CD4-positive, alpha-beta T cell (primary cell): ENCODE measurements around the gene LRRC46. TPM values are rescaled to one million over a fixed set of nuclear protein-coding genes. Genes with fewer than 3 reads are reported as not detected.

Source experiments
- ATAC-seq: fragments of 200-7000 bp; cut with Tn5 transposase; one replicate; pipeline ENCODE4 v1.10.0; 2022; ENCODE audit warnings: mild to moderate bottlenecking; ENCODE audit not compliant: poor library complexity
- CTCF ChIA-PET: fragments of 350-600 bp; sonication (Branson Sonifier 250); formaldehyde crosslinking; loops from one replicate; lab custom pipeline; 2021; ENCODE audit warnings: antibody characterized with exemption, inconsistent platforms; lab: Charles Lee
- POLR2A ChIA-PET: fragments of 350-600 bp; sonication (Branson Sonifier 250); formaldehyde crosslinking; loops from one replicate; lab custom pipeline; 2021; ENCODE audit warnings: antibody characterized with exemption, inconsistent platforms; lab: Charles Lee
- DNase-seq, 14 experiments: peaks; one replicate each; pipeline ENCODE4 v3.0.0-alpha.2; 2013 to 2020; ENCODE audit warnings: mixed read lengths in 2 of 14
- H3K27ac ChIP-seq, 2 donors: one replicate each; pipeline versions ENCODE4 v1.5.1 to v1.7.0; 2013; ENCODE audit warnings: low read length in 2 of 2, low read depth in 1 of 2, mild to moderate bottlenecking in 1 of 2
- H3K27me3 ChIP-seq, 2 experiments: 1 replicate in 1 of 2; 2 replicates in 1 of 2; pipeline versions ENCODE4 v1.6.1 to v1.7.0; 2013; ENCODE audit warnings: low read length in 2 of 2, control low read depth in 1 of 2, mild to moderate bottlenecking in 1 of 2, moderate library complexity in 1 of 2; ENCODE audit not compliant: insufficient read depth in 2 of 2, control insufficient read depth in 1 of 2
- H3K36me3 ChIP-seq: one replicate; pipeline ENCODE4 v1.6.1; 2013; ENCODE audit warnings: low read length, control low read depth; ENCODE audit not compliant: insufficient read depth
- H3K4me1 ChIP-seq: one replicate; pipeline ENCODE4 v1.6.1; 2013; ENCODE audit warnings: low read length, control low read depth; ENCODE audit not compliant: insufficient read depth
- H3K4me3 ChIP-seq: one replicate; pipeline ENCODE4 v1.5.1; 2013; ENCODE audit warnings: mild to moderate bottlenecking, low read length, moderate library complexity
- H3K9me3 ChIP-seq, 2 experiments: 1 replicate in 1 of 2; 2 replicates in 1 of 2; pipeline versions ENCODE4 v1.6.1 to v1.7.0; 2013; ENCODE audit warnings: low read length in 2 of 2, mild to moderate bottlenecking in 2 of 2, control low read depth in 1 of 2, moderate library complexity in 1 of 2; ENCODE audit not compliant: control insufficient read depth in 1 of 2, insufficient read depth in 1 of 2
- H3K27ac Mint-ChIP-seq: one replicate; pipeline ENCODE4 v1.8.0; 2020; ENCODE audit warnings: mixed read lengths
- H3K27me3 Mint-ChIP-seq: one replicate; pipeline ENCODE4 v1.8.0; 2021; ENCODE audit warnings: mixed read lengths
- H3K36me3 Mint-ChIP-seq: one replicate; pipeline ENCODE4 v1.8.0; 2021; ENCODE audit warnings: low read depth, mixed read lengths
- H3K4me1 Mint-ChIP-seq: one replicate; pipeline ENCODE4 v1.8.0; 2021; ENCODE audit warnings: low read depth, mixed read lengths
- H3K4me3 Mint-ChIP-seq: one replicate; pipeline ENCODE4 v1.8.0; 2020; ENCODE audit warnings: mild to moderate bottlenecking, mixed read lengths
- H3K9me3 Mint-ChIP-seq: one replicate; pipeline ENCODE4 v1.8.0; 2020; ENCODE audit warnings: mixed read lengths
- intact Hi-C, 2 experiments: fragments of 100-400 bp; cut with DNase I in 1 of 2; cut with micrococcal nuclease in 1 of 2; formaldehyde crosslinking; loops; one replicate each; pipeline versions ENCODE4 v1.15.1 to v1.9.0; 2023 to 2025; cut with DNase I, micrococcal nuclease
- total RNA-seq, 174 experiments: library from RNA in 2 of 174; stranded (reverse) in 2 of 174; gene quantifications; one replicate each; pipeline ENCODE4 v1.2.3 and lab custom pipeline; 2021 to 2026
- TF ChIP-seq, protein P1 (sequence below): fragments of 200-600 bp; IDR thresholded peaks from one replicate; pipeline ENCODE4 v1.8.0; 2022; ENCODE audit warnings: antibody characterized with exemption, mild to moderate bottlenecking

The LRRC46 gene
- total RNA-seq, 2 experiments from 2014 or later, result 0.42 to 0.85 TPM

DNA sequence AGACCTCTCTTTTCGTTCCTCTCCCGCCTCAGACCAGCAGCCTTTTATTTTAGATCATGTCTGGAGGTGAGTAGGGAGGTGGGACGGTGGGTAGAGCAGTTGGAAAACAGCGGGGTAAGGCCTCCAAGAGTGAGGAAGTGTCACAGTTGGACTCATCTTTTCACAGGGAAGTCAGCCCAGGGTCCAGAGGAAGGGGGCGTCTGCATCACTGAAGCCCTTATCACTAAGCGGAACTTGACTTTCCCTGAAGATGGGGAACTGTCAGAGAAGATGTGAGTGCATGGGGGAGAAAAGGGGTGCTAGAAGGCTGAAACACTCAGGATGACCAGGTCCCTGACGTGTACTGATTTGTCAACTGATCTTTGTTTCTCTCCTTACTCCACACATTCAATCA is 461 bp downstream of the LRRC46 start:
- Histone ChIP-seq H3K9me3 (no peaks in the 10 kb centered on the region), H3K27me3 (no peaks in the 10 kb centered on the region), H3K27ac (peak overlapping the region; percentile 26 to 78), H3K36me3 (peaks cover 24% of the 10 kb centered on the region), H3K4me3 (peak overlapping the region; percentile 92), H3K4me1 (peaks cover 66% of the 10 kb centered on the region)
- no peak for ATAC-seq
- CTCF ChIA-PET, result interaction anchor here (0.7 to 1.9 kb wide), 5 partner anchors 9 to 139 kb away, joined by 3 to 20 read pairs (median 9); partner anchors contain the start of genes CDK5RAP3, OSBPL7 and SCRN2
- peak overlapping the region; percentile 89 for H3K4me3 Mint-ChIP-seq
- intact Hi-C loops, result loop anchor here (1.0 to 10.0 kb wide), 4 partner anchors 63 to 273 kb away; partner anchors contain the start of genes CBX1 (in 1 of the 2), NFE2L1 (in 1 of the 2) and SNX11 (in 1 of the 2)
- no peaks in the 10 kb centered on the region for H3K9me3 Mint-ChIP-seq
- peaks cover 29% of the 10 kb centered on the region for H3K36me3 Mint-ChIP-seq
- TF ChIP-seq, protein P1, sequence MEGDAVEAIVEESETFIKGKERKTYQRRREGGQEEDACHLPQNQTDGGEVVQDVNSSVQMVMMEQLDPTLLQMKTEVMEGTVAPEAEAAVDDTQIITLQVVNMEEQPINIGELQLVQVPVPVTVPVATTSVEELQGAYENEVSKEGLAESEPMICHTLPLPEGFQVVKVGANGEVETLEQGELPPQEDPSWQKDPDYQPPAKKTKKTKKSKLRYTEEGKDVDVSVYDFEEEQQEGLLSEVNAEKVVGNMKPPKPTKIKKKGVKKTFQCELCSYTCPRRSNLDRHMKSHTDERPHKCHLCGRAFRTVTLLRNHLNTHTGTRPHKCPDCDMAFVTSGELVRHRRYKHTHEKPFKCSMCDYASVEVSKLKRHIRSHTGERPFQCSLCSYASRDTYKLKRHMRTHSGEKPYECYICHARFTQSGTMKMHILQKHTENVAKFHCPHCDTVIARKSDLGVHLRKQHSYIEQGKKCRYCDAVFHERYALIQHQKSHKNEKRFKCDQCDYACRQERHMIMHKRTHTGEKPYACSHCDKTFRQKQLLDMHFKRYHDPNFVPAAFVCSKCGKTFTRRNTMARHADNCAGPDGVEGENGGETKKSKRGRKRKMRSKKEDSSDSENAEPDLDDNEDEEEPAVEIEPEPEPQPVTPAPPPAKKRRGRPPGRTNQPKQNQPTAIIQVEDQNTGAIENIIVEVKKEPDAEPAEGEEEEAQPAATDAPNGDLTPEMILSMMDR, result no peak
- H3K27me3 Mint-ChIP-seq, result no peaks in the 10 kb centered on the region
- POLR2A ChIA-PET, result interaction anchor here (0.6 to 2.5 kb wide), 13 partner anchors 9 to 182 kb away, joined by 3 to 53 read pairs (median 5); partner anchors contain the start of genes CDK5RAP3, KPNB1, OSBPL7 and PNPO
- peak overlapping the region; percentile 78 for H3K27ac Mint-ChIP-seq
- peak in 2 of 14 experiments; percentile 41 to 48 for DNase-seq
- peaks cover 58% of the 10 kb centered on the region for H3K4me1 Mint-ChIP-seq

DNA sequence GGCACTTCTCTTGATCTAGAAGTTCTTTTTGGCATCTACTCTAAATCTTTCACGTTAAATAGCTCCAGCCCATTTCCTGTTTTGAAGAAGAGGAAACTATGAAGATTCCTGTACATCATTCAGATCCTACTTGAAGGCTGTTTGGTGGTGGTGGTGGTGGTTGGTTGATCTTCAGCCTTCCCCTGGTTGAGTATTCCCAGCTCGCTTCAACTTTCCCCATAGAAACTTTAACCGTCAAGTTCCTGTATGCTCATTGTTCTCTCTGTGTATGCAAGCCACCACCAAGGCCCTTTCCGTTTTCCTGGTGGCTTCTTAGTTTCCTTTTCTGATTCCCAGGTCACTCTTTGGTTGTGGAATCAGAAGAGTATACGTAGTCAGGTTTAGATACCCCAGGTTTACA is 3.3 kb downstream of the LRRC46 start:
- H3K4me3 Mint-ChIP-seq, result peak overlapping the region; percentile 75
- H3K36me3 Mint-ChIP-seq, result peaks cover 10% of the 10 kb centered on the region
- Histone ChIP-seq H3K9me3 (no peaks in the 10 kb centered on the region), H3K4me1 (peaks cover 52% of the 10 kb centered on the region), H3K4me3 (no peak overlapping the region), H3K27ac (peak overlapping the region in 1 of 2 donors; percentile 41), H3K27me3 (no peaks in the 10 kb centered on the region), H3K36me3 (peaks cover 19% of the 10 kb centered on the region)
- ChIA-PET CTCF (interaction anchor here (1.0 to 1.9 kb wide), 4 partner anchors 8 to 55 kb away, joined by 3 to 6 read pairs (median 3); partner anchors contain the start of gene OSBPL7), POLR2A (interaction anchor here (1.0 to 2.4 kb wide), 4 partner anchors 13 to 60 kb away, joined by 4 to 22 read pairs (median 7); partner anchors contain the start of gene OSBPL7)
- peaks cover 53% of the 10 kb centered on the region for H3K4me1 Mint-ChIP-seq
- DNase-seq, result no peak
- ATAC-seq, result no peak
- peak overlapping the region; percentile 69 for H3K27ac Mint-ChIP-seq
- intact Hi-C loops, result loop anchor here in 1 of 2 experiments (10.0 kb wide), 1 partner anchor 270 kb away; the partner anchor contains the start of genes CBX1 and SNX11
- H3K9me3 Mint-ChIP-seq, result no peaks in the 10 kb centered on the region
- no peaks in the 10 kb centered on the region for H3K27me3 Mint-ChIP-seq
- TF ChIP-seq, protein P1, result no peak

DNA sequence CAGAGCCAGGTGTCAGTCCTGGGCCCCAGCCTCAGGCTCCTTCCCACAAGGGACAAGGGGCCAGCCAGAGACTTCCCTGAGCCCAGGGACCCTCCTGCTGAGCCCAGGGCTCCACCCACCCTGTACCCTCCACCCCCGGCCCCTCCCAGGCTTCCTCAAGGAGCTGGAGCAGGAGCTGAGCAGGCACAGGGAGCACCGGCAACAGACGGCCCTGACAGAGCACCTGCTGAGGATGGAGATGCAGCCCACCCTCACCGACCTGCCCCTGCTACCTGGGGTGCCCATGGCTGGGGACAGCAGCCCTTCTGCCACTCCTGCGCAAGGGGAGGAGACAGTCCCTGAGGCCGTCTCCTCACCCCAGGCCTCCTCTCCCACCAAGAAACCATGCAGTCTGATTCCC is 5.1 kb downstream of the LRRC46 start:
- POLR2A ChIA-PET, result interaction anchor here (1.8 to 2.4 kb wide), 3 partner anchors 14 to 59 kb away, joined by 8 to 22 read pairs (median 14); partner anchors contain the start of genes OSBPL7 and SP2

More for the DNA sequence above, 5.1 kb downstream of the LRRC46 start:
- CTCF ChIA-PET, result interaction anchor here (0.5 kb wide), 1 partner anchor 27 kb away, joined by 4 read pairs; no protein-coding TSS in a partner anchor
- H3K27me3 Mint-ChIP-seq, result no peaks in the 10 kb centered on the region
- Histone ChIP-seq H3K27ac (no peak overlapping the region), H3K4me3 (no peak overlapping the region), H3K9me3 (no peaks in the 10 kb centered on the region), H3K36me3 (peaks cover 19% of the 10 kb centered on the region), H3K4me1 (peaks cover 52% of the 10 kb centered on the region), H3K27me3 (no peaks in the 10 kb centered on the region)
- intact Hi-C loops, result loop anchor here in 1 of 2 experiments (10.0 kb wide), 1 partner anchor 268 kb away; the partner anchor contains the start of genes CBX1 and SNX11
- no peak overlapping the region for H3K4me3 Mint-ChIP-seq
- DNase-seq, result no peak
- ATAC-seq, result no peak
- H3K36me3 Mint-ChIP-seq, result peaks cover under 1% of the 10 kb centered on the region
- TF ChIP-seq, protein P1, result no peak
- H3K4me1 Mint-ChIP-seq, result peaks cover 50% of the 10 kb centered on the region
- no peaks in the 10 kb centered on the region for H3K9me3 Mint-ChIP-seq
- H3K27ac Mint-ChIP-seq, result no peak overlapping the region
